Chondrocyte (in vitro differentiated cells): ENCODE data around the gene RARA. TPM values are rescaled to one million over a fixed set of nuclear protein-coding genes. Genes with fewer than 3 reads are reported as not detected.
A peak's percentile ranks its signal among the peaks of the same experiment; 100 is the strongest.

Experiments used
- DNase-seq: peaks from one replicate; pipeline ENCODE4 v3.0.0; 2021; ENCODE audit warnings: mixed read lengths, low spot score
- H3K27ac Mint-ChIP-seq: one replicate; pipeline ENCODE4 v1.8.0; 2021; ENCODE audit warnings: mild to moderate bottlenecking, moderate library complexity, mixed read lengths; ENCODE audit not compliant: unreplicated experiment
- H3K27me3 Mint-ChIP-seq: 2 replicates; pipeline ENCODE4 v1.8.0; 2021; ENCODE audit warnings: low read depth, mixed read lengths
- H3K36me3 Mint-ChIP-seq: 2 replicates; pipeline ENCODE4 v1.8.0; 2021; ENCODE audit warnings: low read depth, mixed read lengths
- H3K4me1 Mint-ChIP-seq: 2 replicates; pipeline ENCODE4 v1.8.0; 2021; ENCODE audit warnings: low read depth, mild to moderate bottlenecking, mixed read lengths
- H3K4me3 Mint-ChIP-seq: one replicate; pipeline ENCODE4 v1.8.0; 2021; ENCODE audit warnings: mild to moderate bottlenecking, moderate library complexity, mixed read lengths; ENCODE audit not compliant: unreplicated experiment
- H3K9me3 Mint-ChIP-seq: 2 replicates; pipeline ENCODE4 v1.8.0; 2021; ENCODE audit warnings: low read depth, mixed read lengths
- CTCF ChIP-seq: fragments of 200-600 bp; sonication (generic); IDR thresholded peaks from 2 replicates; pipeline ENCODE4 v1.5.0; 2021; ENCODE audit warnings: antibody characterized with exemption, mild to moderate bottlenecking, moderate library complexity
- total RNA-seq: library from RNA; stranded (reverse); gene quantifications from 3 replicates; pipeline ENCODE4 v1.2.1, GENCODE V29; 2021

The RARA gene
- total RNA-seq, 1 donor from 2014 or later = 59.2 TPM

- Mint-ChIP-seq H3K9me3 (no peaks in the 10 kb centered on the region), H3K27me3 (no peaks in the 10 kb centered on the region), H3K4me3 (no peak overlapping the region), H3K36me3 (peaks cover 15% of the 10 kb centered on the region), H3K27ac (no peak overlapping the region), H3K4me1 (no peaks in the 10 kb centered on the region)
- TF ChIP-seq CTCF = no peak
- DNase-seq = no peak
Measured at GRCh38 chr17:40266882-40267281, 42.1 kb upstream of the RARA start.

GRCh38 chr17:40268141-40268712 is 40.8 kb upstream of the RARA start:
- TF ChIP-seq CTCF = no peak
- DNase-seq = no peak
- Mint-ChIP-seq H3K4me3 (no peak overlapping the region), H3K4me1 (no peaks in the 10 kb centered on the region), H3K27me3 (no peaks in the 10 kb centered on the region), H3K36me3 (peaks cover 11% of the 10 kb centered on the region), H3K27ac (no peak overlapping the region), H3K9me3 (no peaks in the 10 kb centered on the region)

GRCh38 chr17:40278414-40278813 is 30.6 kb upstream of the RARA start:
- no peak overlapping the region for H3K4me3 Mint-ChIP-seq
- peaks cover 38% of the 10 kb centered on the region for H3K36me3 Mint-ChIP-seq

GRCh38 chr17:40279402-40279801 is 29.6 kb upstream of the RARA start:
- Mint-ChIP-seq H3K4me1 (peaks cover 29% of the 10 kb centered on the region), H3K27ac (peak overlapping the region; percentile 51), H3K36me3 (peaks cover 33% of the 10 kb centered on the region), H3K9me3 (no peaks in the 10 kb centered on the region), H3K4me3 (no peak overlapping the region), H3K27me3 (no peaks in the 10 kb centered on the region)
- TF ChIP-seq CTCF = no peak
- no peak for DNase-seq

More at GRCh38 chr17:40278414-40278813, 30.6 kb upstream of the RARA start:
- H3K4me1 Mint-ChIP-seq = peaks cover 19% of the 10 kb centered on the region
- DNase-seq = no peak
- no peak overlapping the region for H3K27ac Mint-ChIP-seq
- no peak for TF ChIP-seq CTCF
- no peaks in the 10 kb centered on the region for H3K9me3 Mint-ChIP-seq
- no peaks in the 10 kb centered on the region for H3K27me3 Mint-ChIP-seq

- Mint-ChIP-seq H3K36me3 (peaks cover 27% of the 10 kb centered on the region), H3K4me1 (peaks cover 42% of the 10 kb centered on the region), H3K27ac (peak overlapping the region; percentile 68), H3K27me3 (no peaks in the 10 kb centered on the region), H3K4me3 (no peak overlapping the region), H3K9me3 (no peaks in the 10 kb centered on the region)
- no peak for TF ChIP-seq CTCF
- no peak for DNase-seq
Measured at GRCh38 chr17:40281663-40282062, 27.3 kb upstream of the RARA start.
